OCI-LY7 (cell line): ENCODE measurements around the gene ALOX5. TPM values are rescaled to one million over a fixed set of nuclear protein-coding genes. Genes with fewer than 3 reads are reported as not detected.

Experiments
- BruUV-seq: library from RNA; stranded (reverse); fragments of 400-500 nt; replicated peaks from 2 replicates; lab custom pipeline; 2021; lab: Mats Ljungman, UMichigan
- CTCF ChIA-PET: fragments of 300-600 bp; sonication (Branson Sonifier 250); formaldehyde crosslinking; loops from one replicate; lab custom pipeline; 2022; ENCODE audit warnings: antibody characterized with exemption; ENCODE audit not compliant: unreplicated experiment; lab: Charles Lee
- POLR2A ChIA-PET: fragments of 300-600 bp; sonication (Branson Sonifier 250); formaldehyde crosslinking; loops from one replicate; lab custom pipeline; 2022; ENCODE audit warnings: antibody characterized with exemption; lab: Charles Lee
- DNase-seq: peaks from one replicate; pipeline ENCODE4 v3.0.0-alpha.2; 2015; ENCODE audit warnings: low spot score
- H2AFZ ChIP-seq: fragments of 200-600 bp; sonication (generic), shearing (Covaris generic); 2 replicates; pipeline ENCODE4 v1.6.1; 2014; ENCODE audit warnings: mild to moderate bottlenecking, antibody characterized with exemption, low read length, moderate library complexity
- H3K27ac ChIP-seq: fragments of 200-600 bp; sonication (generic); 2 replicates; pipeline ENCODE4 v1.5.1; 2014; ENCODE audit warnings: mixed run types, low read depth, mild to moderate bottlenecking, moderate library complexity, low read length, inconsistent platforms; ENCODE audit not compliant: poor library complexity, severe bottlenecking
- H3K36me3 ChIP-seq: fragments of 200-600 bp; sonication (generic); 2 replicates; pipeline ENCODE4 v1.6.1; 2014; ENCODE audit warnings: mild to moderate bottlenecking, antibody characterized with exemption, low read length, moderate library complexity, mixed read lengths; ENCODE audit not compliant: insufficient read depth
- H3K4me1 ChIP-seq: fragments of 200-600 bp; sonication (generic); 2 replicates; pipeline ENCODE4 v1.5.1; 2014; ENCODE audit warnings: mild to moderate bottlenecking, low read length; ENCODE audit not compliant: insufficient read depth, poor library complexity, severe bottlenecking
- H3K4me2 ChIP-seq: fragments of 200-600 bp; sonication (generic); 2 replicates; pipeline ENCODE4 v1.6.1; 2014; ENCODE audit warnings: mild to moderate bottlenecking, low read length
- H3K4me3 ChIP-seq: fragments of 200-600 bp; sonication (generic); 2 replicates; pipeline ENCODE4 v1.5.1; 2014; ENCODE audit warnings: mild to moderate bottlenecking, low read depth, low read length; ENCODE audit not compliant: poor library complexity, severe bottlenecking
- H3K79me2 ChIP-seq: fragments of 200-600 bp; sonication (generic); 2 replicates; pipeline ENCODE4 v1.6.1; 2016; ENCODE audit warnings: low read depth, mild to moderate bottlenecking, low read length, moderate library complexity, mixed read lengths; ENCODE audit not compliant: insufficient read depth
- H3K9me2 ChIP-seq: fragments of 200-600 bp; sonication (generic); 2 replicates; pipeline ENCODE4 v1.6.1; 2016; ENCODE audit warnings: mild to moderate bottlenecking, low read length, mixed read lengths; ENCODE audit not compliant: insufficient read depth
- H3K9me3 ChIP-seq: fragments of 200-600 bp; sonication (generic); 2 replicates; pipeline ENCODE4 v1.6.1; 2014; ENCODE audit warnings: mild to moderate bottlenecking, mixed run types, low read length, mixed read lengths
- H4K20me1 ChIP-seq: fragments of 200-600 bp; sonication (generic); 2 replicates; pipeline ENCODE4 v1.6.1; 2014; ENCODE audit warnings: mild to moderate bottlenecking, antibody characterized with exemption, low read length, moderate library complexity, mixed read lengths; ENCODE audit not compliant: insufficient read depth
- EZH2phosphoT487 ChIP-seq: fragments of 200-600 bp; sonication (generic); IDR thresholded peaks from 2 replicates; pipeline ENCODE4 v1.6.1; 2018; ENCODE audit warnings: low read depth, borderline replicate concordance, mild to moderate bottlenecking, mixed run types, antibody characterized with exemption, low read length, moderate library complexity, mixed read lengths
- intact Hi-C: fragments of 100-400 bp; cut with micrococcal nuclease; formaldehyde crosslinking; loops from one replicate; pipeline ENCODE4 v1.10.0; 2022; ENCODE audit not compliant: unreplicated experiment
- total RNA-seq, 2 experiments: library from RNA; depleted of rRNA in 1 of 2; stranded (reverse); fragments of >200 nt in 1 of 2; shearing (Covaris generic) in 1 of 2; gene quantifications; 2 replicates each; pipeline ENCODE4 v1.2.3, GENCODE V29; 2014 to 2022
- TF ChIP-seq, protein P1 (sequence below): fragments of 200-600 bp; sonication (generic); conservative IDR thresholded peaks from 2 replicates; pipeline ENCODE4 v1.5.1; 2014; ENCODE audit warnings: mild to moderate bottlenecking, antibody characterized with exemption, low read length, moderate library complexity, mixed read lengths

ALOX5 gene
- total RNA-seq, 2 experiments from 2014 or later = 139 to 164 TPM

DNA sequence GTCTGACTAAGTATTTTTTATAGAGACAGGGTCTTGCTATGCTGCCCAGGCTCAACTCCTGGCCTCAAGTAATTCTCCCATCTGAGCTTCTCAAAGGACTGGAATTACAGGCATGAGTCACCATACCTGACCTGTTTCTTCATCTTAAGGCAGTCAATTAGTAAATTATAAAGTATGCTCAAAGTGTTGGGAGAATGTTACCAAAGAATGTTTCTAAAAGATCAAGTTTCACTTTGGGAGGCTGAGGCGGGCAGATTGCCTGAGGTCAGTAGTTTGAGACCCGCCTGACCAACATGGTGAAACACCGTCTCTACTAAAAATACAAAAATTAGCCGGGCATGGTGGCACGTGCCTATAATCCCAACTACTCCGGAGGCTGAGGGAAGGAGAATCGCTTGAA, 117.0 kb downstream of the ALOX5 start:
- H3K36me3 ChIP-seq = no peaks in the 10 kb centered on the region; the same call in 1 of the 2 replicates
- CTCF ChIA-PET = no interaction called here
- DNase-seq = no peak

More for the DNA sequence above, 117.0 kb downstream of the ALOX5 start:
- intact Hi-C loops = no loop called here
- no peaks in the 10 kb centered on the region for H4K20me1 ChIP-seq
- no peaks in the 10 kb centered on the region for H3K4me1 ChIP-seq
- H2AFZ ChIP-seq = no peak overlapping the region
- no peak overlapping the region for H3K4me2 ChIP-seq
- H3K4me3 ChIP-seq = no peak overlapping the region
- POLR2A ChIA-PET = no interaction called here
- no peaks in the 10 kb centered on the region for H3K79me2 ChIP-seq
- no peaks in the 10 kb centered on the region for H3K9me2 ChIP-seq
- TF ChIP-seq, protein P1, sequence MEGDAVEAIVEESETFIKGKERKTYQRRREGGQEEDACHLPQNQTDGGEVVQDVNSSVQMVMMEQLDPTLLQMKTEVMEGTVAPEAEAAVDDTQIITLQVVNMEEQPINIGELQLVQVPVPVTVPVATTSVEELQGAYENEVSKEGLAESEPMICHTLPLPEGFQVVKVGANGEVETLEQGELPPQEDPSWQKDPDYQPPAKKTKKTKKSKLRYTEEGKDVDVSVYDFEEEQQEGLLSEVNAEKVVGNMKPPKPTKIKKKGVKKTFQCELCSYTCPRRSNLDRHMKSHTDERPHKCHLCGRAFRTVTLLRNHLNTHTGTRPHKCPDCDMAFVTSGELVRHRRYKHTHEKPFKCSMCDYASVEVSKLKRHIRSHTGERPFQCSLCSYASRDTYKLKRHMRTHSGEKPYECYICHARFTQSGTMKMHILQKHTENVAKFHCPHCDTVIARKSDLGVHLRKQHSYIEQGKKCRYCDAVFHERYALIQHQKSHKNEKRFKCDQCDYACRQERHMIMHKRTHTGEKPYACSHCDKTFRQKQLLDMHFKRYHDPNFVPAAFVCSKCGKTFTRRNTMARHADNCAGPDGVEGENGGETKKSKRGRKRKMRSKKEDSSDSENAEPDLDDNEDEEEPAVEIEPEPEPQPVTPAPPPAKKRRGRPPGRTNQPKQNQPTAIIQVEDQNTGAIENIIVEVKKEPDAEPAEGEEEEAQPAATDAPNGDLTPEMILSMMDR = no peak
- TF ChIP-seq EZH2phosphoT487 = no peak
- no peak overlapping the region for H3K27ac ChIP-seq
- BruUV-seq = no TSS peak
- H3K9me3 ChIP-seq = peaks cover 5% of the 10 kb centered on the region; the same call in 1 of the 2 replicates

Other genes with a start within 250 kb of the ALOX5 start
- gene OR13A1, start 58.6 kb upstream of the ALOX5 start, total RNA-seq (2014; rRNA removed; shearing (Covaris generic)) = 10.5 and 14.4 TPM in 2 replicates
- 14.5 and 17.4 TPM in 2 replicates for gene OR13A1, start 58.6 kb upstream of the ALOX5 start, total RNA-seq (2022)